Erythroblast (primary cell): Measurements from ENCODE around the gene DOCK4.

ENCODE experiments used
- DNase-seq, 2 experiments: peaks; one replicate each; lab custom pipeline; 2025; lab: John Stamatoyannopoulos, UW
- GATA1 ChIP-seq: IDR thresholded peaks from 2 replicates; pipeline ENCODE4 v1.6.1; 2011; ENCODE audit warnings: low read depth, mild to moderate bottlenecking, control low read depth, low read length, moderate library complexity
- POLR2A ChIP-seq: IDR thresholded peaks from 2 replicates; pipeline ENCODE4 v1.6.1; 2011; ENCODE audit warnings: mild to moderate bottlenecking, low read length

The DOCK4 gene

GRCh38 chr7:111990643-111991042, 215.6 kb downstream of the DOCK4 start:
- DNase-seq, result no peak
- TF ChIP-seq POLR2A, result no peak
- TF ChIP-seq GATA1, result no peak

DNA sequence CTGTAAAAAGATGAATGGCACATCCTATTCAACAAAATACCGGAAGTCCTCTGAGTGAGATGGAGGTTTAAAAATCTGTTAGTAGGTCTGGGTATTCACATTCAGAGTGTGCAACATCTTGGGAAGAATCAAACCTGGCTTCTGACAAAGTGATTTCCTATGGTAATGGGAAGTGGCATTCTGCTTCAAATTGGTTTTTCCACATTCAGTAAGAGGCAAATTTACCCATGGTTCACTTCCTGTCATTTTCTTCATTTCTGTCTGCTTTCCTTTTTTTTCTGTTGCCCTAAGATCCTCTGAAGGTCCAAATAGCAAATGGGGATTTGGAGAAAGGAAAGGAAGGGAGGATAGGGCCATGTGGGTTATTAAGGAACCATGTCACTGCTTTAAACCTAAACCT, 218.3 kb downstream of the DOCK4 start:
- DNase-seq, result no peak
- no peak for TF ChIP-seq GATA1
- TF ChIP-seq POLR2A, result no peak

DNA sequence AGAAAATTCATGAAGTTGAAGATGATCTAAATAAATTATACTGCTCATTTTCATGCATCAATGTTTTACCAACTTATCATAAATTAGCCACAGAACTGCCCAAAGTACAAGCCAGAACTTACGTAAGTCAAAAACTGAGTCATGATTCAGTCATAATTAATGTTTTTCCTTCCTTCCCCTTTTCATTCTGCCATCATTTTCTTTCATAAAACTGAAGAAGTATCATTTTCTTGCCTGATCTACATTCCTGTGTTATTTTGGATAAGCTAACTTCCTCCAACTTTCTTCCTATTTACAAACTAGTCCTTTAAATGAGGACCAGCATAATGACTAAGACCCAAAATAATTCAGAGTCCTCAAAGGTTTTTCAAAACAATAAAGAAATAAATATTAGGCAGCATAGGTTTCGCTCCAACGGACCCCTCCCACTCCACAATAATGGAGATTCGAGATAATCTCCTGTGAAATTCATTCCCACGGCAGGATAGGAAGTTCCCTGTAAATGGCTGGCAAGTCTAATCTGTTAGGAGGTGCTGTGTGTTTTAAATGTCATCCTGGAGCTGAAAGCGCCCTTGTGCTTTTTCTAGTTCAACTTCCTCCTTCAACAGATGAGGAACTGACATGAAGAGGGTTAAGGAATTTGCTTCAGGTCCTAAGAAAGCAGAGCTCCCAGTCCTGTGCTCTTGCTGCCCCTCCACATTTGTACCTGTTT, 218.9 kb downstream of the DOCK4 start:
- no peak for DNase-seq
- no peak for TF ChIP-seq POLR2A
- no peak for TF ChIP-seq GATA1

GRCh38 chr7:111986601-111987000, 219.6 kb downstream of the DOCK4 start:
- no peak for DNase-seq
- TF ChIP-seq GATA1, result no peak
- TF ChIP-seq POLR2A, result no peak

- TF ChIP-seq GATA1, result no peak
- no peak for TF ChIP-seq POLR2A
- no peak for DNase-seq
Observed at GRCh38 chr7:111985798-111986197, 220.4 kb downstream of the DOCK4 start.

- TF ChIP-seq GATA1 (no peak), POLR2A (no peak)
- no peak for DNase-seq
Observed at GRCh38 chr7:111982804-111983203, 223.4 kb downstream of the DOCK4 start.

DNA sequence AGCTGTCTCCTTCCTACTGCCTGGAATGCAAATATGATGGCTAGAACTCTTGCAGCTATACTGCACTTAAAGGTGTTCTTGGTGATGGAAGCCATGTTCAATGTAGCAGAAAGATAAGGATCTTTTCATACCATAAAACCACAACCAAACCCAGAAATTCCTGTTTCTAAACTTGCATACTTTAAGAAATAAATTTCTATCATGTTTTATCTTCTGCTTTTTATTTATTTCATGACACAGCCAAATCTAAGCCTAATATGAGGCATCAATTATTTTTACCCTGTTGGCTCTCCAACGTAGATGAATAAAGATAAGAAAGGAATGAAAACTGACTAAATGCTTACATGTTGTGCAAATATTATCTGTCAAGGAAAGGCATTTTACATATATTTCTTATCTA, 224.1 kb downstream of the DOCK4 start:
- no peak for DNase-seq

GRCh38 chr7:111980725-111981124, 225.5 kb downstream of the DOCK4 start:
- TF ChIP-seq POLR2A (no peak), GATA1 (no peak)
- DNase-seq, result no peak

More for the DNA sequence above, 224.1 kb downstream of the DOCK4 start:
- TF ChIP-seq POLR2A, result no peak
- TF ChIP-seq GATA1, result no peak

- no peak for DNase-seq
- TF ChIP-seq GATA1 (no peak), POLR2A (no peak)
Observed at GRCh38 chr7:111975346-111975745, 230.9 kb downstream of the DOCK4 start.

GRCh38 chr7:111960984-111961383, 245.2 kb downstream of the DOCK4 start:
- DNase-seq, result no peak
- TF ChIP-seq GATA1 (no peak), POLR2A (no peak)

DNA sequence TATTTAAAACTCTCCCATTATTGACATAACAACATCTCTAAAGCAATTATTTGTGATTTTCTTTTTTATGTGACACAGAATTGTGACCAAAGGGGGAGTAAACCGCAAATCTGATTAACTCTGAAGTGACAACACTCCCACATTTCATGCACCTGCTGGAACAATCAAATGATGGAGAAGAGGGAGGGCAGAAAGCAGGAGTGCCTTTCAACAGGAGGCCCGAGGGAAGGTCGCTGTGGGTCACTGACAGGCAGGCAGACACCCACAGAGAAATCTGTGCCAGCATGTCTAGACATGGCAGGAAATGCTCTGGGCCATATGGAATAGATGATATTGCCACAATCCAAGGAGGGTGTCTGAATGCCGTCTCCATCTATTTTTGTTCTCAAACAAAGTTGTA, 247.3 kb downstream of the DOCK4 start:
- no peak for DNase-seq

GRCh38 chr7:111958431-111958830, 247.8 kb downstream of the DOCK4 start:
- TF ChIP-seq POLR2A, result no peak
- TF ChIP-seq GATA1, result no peak
- DNase-seq, result no peak

More for the DNA sequence above, 247.3 kb downstream of the DOCK4 start:
- TF ChIP-seq POLR2A (no peak), GATA1 (no peak)

DNA sequence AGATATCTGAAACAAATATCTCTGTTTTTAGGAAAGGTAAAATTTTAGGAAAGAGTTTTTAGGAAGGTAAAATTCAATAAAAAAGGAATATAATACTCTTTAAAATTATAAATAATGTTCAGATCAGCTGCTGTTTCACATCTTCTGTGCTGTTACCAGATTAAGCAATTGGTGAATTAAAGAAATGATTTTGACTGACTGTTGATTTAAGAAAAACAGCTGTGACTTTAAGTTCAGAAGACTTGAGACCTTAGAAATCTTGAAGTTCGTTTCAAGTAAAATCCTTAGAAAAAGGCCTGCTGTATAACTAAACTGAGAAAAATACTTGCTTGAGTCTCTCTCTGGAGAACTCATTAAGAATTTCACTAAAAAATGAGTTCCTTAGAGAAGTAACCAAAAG, 250.6 kb downstream of the DOCK4 start:
- DNase-seq, result no peak
- TF ChIP-seq POLR2A (no peak), GATA1 (no peak)

DNA sequence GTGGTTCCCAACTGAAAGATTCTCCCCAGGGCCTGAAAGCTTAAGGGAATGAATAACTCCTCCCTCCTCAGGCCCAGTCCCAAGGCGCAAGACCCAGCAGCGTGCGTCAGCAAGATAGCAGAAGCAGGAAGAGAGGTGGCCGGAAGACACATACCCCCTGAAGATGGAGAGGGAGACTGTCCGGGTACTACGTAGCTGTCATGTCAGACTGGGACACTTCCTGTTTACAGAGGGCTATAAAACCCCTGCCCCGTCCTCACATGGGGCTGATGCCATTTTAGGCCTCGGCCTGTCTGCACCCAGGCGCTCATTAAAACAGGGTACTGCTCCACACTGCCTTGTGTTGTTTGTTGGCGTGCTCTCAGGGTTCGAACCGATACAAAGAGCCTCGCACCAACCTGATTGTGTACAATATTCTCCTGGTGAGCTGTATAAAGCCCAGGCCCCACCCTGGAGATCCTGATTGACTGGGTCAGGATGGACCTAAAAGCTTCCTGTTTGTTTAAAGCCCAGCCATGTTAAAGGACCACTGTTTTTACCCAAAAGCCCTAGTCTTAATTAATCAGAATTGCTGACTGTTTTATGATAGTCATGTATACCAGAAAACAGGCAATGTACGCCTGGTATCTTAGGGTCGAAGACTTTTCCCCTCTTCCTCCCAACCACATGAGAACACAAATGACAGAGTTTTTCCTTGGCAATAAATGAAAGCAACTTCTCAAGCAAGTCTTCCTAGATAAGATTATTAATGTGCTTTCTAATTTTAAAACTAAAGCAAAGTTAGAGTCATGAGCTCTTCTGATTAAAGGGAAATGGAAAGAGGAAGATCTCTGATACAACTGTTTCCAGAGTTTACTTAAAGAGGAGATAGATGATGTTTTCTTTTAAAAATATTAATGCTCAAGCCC, 251.5 kb downstream of the DOCK4 start:
- TF ChIP-seq GATA1 (no peak), POLR2A (no peak)
- no peak for DNase-seq
